Neuronal stem cell (in vitro differentiated cells): ENCODE measurements around the gene CTXN1.

ENCODE experiments used
- DNase-seq: peaks from one replicate; pipeline ENCODE4 v3.0.0-alpha.2; 2013; ENCODE audit warnings: low spot score
- H2AFZ ChIP-seq: one replicate; pipeline ENCODE4 v1.6.1; 2013; ENCODE audit warnings: mild to moderate bottlenecking, low read length, inconsistent platforms
- H2AK5ac ChIP-seq: 2 replicates; pipeline ENCODE4 v1.6.1; 2013; ENCODE audit warnings: low read depth, mild to moderate bottlenecking, inconsistent platforms, low read length, moderate library complexity, mixed read lengths
- H2BK120ac ChIP-seq: 2 replicates; pipeline ENCODE4 v1.6.1; 2013; ENCODE audit warnings: low read depth, mild to moderate bottlenecking, inconsistent platforms, low read length, moderate library complexity, mixed read lengths
- H2BK12ac ChIP-seq: one replicate; pipeline ENCODE4 v1.6.1; 2013; ENCODE audit warnings: low read length, inconsistent platforms
- H2BK15ac ChIP-seq: 2 replicates; pipeline ENCODE4 v1.6.1; 2013; ENCODE audit warnings: mild to moderate bottlenecking, low read length, inconsistent platforms, mixed read lengths
- H2BK5ac ChIP-seq: one replicate; pipeline ENCODE4 v1.6.1; 2013; ENCODE audit warnings: inconsistent platforms, mild to moderate bottlenecking, low read length, moderate library complexity
- H3K14ac ChIP-seq: one replicate; pipeline ENCODE4 v1.6.1; 2013; ENCODE audit warnings: low read length, inconsistent platforms
- H3K18ac ChIP-seq: 2 replicates; pipeline ENCODE4 v1.6.1; 2013; ENCODE audit warnings: low read length, inconsistent platforms
- H3K23ac ChIP-seq: 2 replicates; pipeline ENCODE4 v1.6.1; 2013; ENCODE audit warnings: low read depth, mild to moderate bottlenecking, mixed read lengths, low read length, inconsistent platforms; ENCODE audit not compliant: poor library complexity
- H3K27ac ChIP-seq: replicated peaks from 3 replicates; pipeline ENCODE4 v1.5.1; 2013; ENCODE audit warnings: low read length, inconsistent platforms
- H3K27me3 ChIP-seq, 3 experiments: 2 replicates each; pipeline ENCODE4 v1.6.1; 2013; ENCODE audit warnings: low read length in 3 of 3, mild to moderate bottlenecking in 2 of 3, inconsistent platforms in 1 of 3, low read depth in 1 of 3, mixed read lengths in 1 of 3, moderate library complexity in 1 of 3; ENCODE audit not compliant: control insufficient read depth in 3 of 3, insufficient read depth in 3 of 3
- H3K36me3 ChIP-seq, 2 donors: replicated peaks in 1 of 2; 2 replicates each; pipeline ENCODE4 v1.6.1; 2013; ENCODE audit warnings: low read length in 2 of 2; ENCODE audit not compliant: control insufficient read depth in 2 of 2, insufficient read depth in 2 of 2
- H3K4ac ChIP-seq: 2 replicates; pipeline ENCODE4 v1.6.1; 2013; ENCODE audit warnings: inconsistent platforms, mild to moderate bottlenecking, low read length, moderate library complexity
- H3K4me1 ChIP-seq, 2 donors: 1 replicate in 1 of 2; 2 replicates in 1 of 2; pipeline ENCODE4 v1.6.1; 2013; ENCODE audit warnings: low read length in 2 of 2, low read depth in 1 of 2; ENCODE audit not compliant: control insufficient read depth in 2 of 2, insufficient read depth in 1 of 2
- H3K4me2 ChIP-seq: one replicate; pipeline ENCODE4 v1.6.1; 2013; ENCODE audit warnings: mild to moderate bottlenecking, low read length, inconsistent platforms; ENCODE audit not compliant: insufficient read depth, poor library complexity, severe bottlenecking
- H3K4me3 ChIP-seq, 2 donors: 2 replicates each; pipeline ENCODE4 v1.5.1; 2013; ENCODE audit warnings: low read length in 2 of 2, mild to moderate bottlenecking in 2 of 2, inconsistent platforms in 1 of 2, moderate library complexity in 1 of 2
- H3K79me1 ChIP-seq: one replicate; pipeline ENCODE4 v1.6.1; 2013; ENCODE audit warnings: low read depth, mild to moderate bottlenecking, inconsistent platforms, low read length, moderate library complexity
- H3K9ac ChIP-seq: one replicate; pipeline ENCODE4 v1.6.1; 2013; ENCODE audit warnings: mild to moderate bottlenecking, low read depth, low read length, inconsistent platforms; ENCODE audit not compliant: poor library complexity
- H3K9me3 ChIP-seq, 2 donors: replicated peaks in 1 of 2; 2 replicates each; pipeline versions ENCODE3 to v1.6.1; 2013; ENCODE audit warnings: low read length in 2 of 2, mild to moderate bottlenecking in 2 of 2, inconsistent platforms in 1 of 2, low read depth in 1 of 2, mixed read lengths in 1 of 2, moderate library complexity in 1 of 2; ENCODE audit not compliant: control insufficient read depth in 2 of 2, insufficient read depth in 1 of 2
- H4K8ac ChIP-seq: one replicate; pipeline ENCODE4 v1.6.1; 2013; ENCODE audit warnings: low read depth, mild to moderate bottlenecking, inconsistent platforms, low read length, moderate library complexity
- H4K91ac ChIP-seq: one replicate; pipeline ENCODE4 v1.6.1; 2013; ENCODE audit warnings: low read length, low read depth, mild to moderate bottlenecking, inconsistent platforms; ENCODE audit not compliant: poor library complexity
- WGBS, 2 donors: extraction: QIAGEN DNeasy Blood & Tissue Kit; methylation state at CpG; one replicate each; pipeline ENCODE4 v1.1.7; 2013; ENCODE audit warnings: missing lambda C conversion rate in 2 of 2, mixed read lengths in 1 of 2; ENCODE audit not compliant: insufficient read length in 2 of 2, insufficient replicate concordance in 1 of 2; ENCODE audit errors: extremely low coverage in 2 of 2; 5-methylcytosine and 5-hydroxymethylcytosine counted together

The CTXN1 gene

DNA sequence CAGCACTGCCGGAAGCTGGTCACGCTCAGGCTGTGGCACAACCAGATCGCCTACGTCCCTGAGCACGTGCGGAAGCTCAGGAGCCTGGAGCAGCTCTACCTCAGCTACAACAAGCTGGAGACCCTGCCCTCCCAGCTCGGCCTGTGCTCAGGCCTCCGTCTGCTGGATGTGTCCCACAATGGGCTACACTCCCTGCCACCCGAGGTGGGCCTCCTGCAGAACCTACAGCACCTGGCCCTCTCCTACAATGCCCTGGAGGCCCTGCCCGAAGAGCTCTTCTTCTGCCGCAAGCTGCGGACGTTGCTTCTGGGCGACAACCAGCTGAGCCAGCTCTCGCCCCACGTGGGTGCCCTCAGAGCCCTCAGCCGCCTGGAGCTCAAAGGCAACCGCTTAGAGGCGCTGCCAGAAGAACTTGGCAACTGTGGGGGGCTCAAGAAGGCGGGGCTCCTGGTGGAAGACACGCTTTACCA is 25.5 kb downstream of the CTXN1 start:
- Histone ChIP-seq H3K23ac (no peak overlapping the region), H3K18ac (peak overlapping the region; percentile 38), H3K4ac (no peak overlapping the region), H3K4me3 (no peak overlapping the region), H3K79me1 (peaks cover 8% of the 10 kb centered on the region), H3K9me3 (no peaks in the 10 kb centered on the region), H2AK5ac (peak overlapping the region; percentile 63), H2BK12ac (peak overlapping the region; percentile 41), H2AFZ (no peak overlapping the region), H4K91ac (no peak overlapping the region), H2BK15ac (peak overlapping the region; percentile 75), H4K8ac (no peak overlapping the region), H3K4me1 (peaks cover 13% of the 10 kb centered on the region in 2 donors), H3K36me3 (peaks cover 0 to 3% of the 10 kb centered on the region in 2 donors), H3K9ac (no peak overlapping the region), H2BK5ac (peak overlapping the region; percentile 39), H3K27me3 (peaks cover 0 to 4% (median 0%) of the 10 kb centered on the region in 3 experiments), H3K27ac (no peak overlapping the region), H3K14ac (no peak overlapping the region), H3K4me2 (no peak overlapping the region), H2BK120ac (peak overlapping the region; percentile 17)
- no CpG with 5 or more reads among the region's 21 CpGs for WGBS, 2 donors
- DNase-seq: no peak

- Histone ChIP-seq H2BK5ac (peak overlapping the region; percentile 42), H3K18ac (no peak overlapping the region), H3K4me3 (no peak overlapping the region), H2AK5ac (peak overlapping the region; percentile 63), H4K8ac (no peak overlapping the region), H2BK12ac (peak overlapping the region; percentile 41), H3K4me2 (no peak overlapping the region), H3K36me3 (no peaks in the 10 kb centered on the region), H3K27me3 (peaks cover 0 to 4% (median 0%) of the 10 kb centered on the region in 3 experiments), H3K23ac (peak overlapping the region; percentile 30), H3K9ac (peak overlapping the region; percentile 9), H2BK15ac (peak overlapping the region; percentile 75), H3K27ac (no peak overlapping the region), H3K4ac (no peak overlapping the region), H3K9me3 (no peaks in the 10 kb centered on the region), H3K14ac (no peak overlapping the region), H3K79me1 (peaks cover 5% of the 10 kb centered on the region), H3K4me1 (peaks cover 7 to 12% of the 10 kb centered on the region in 2 donors), H2AFZ (no peak overlapping the region), H4K91ac (no peak overlapping the region), H2BK120ac (peak overlapping the region; percentile 17)
- no peak for DNase-seq
- WGBS, 2 donors: no CpG with 5 or more reads among the region's 34 CpGs
Observed at GRCh38 chr19:7899751-7900378, 26.1 kb downstream of the CTXN1 start.

GRCh38 chr19:7898967-7899366 is 27.0 kb downstream of the CTXN1 start:
- DNase-seq: no peak
- no peak overlapping the region for H3K4me2 ChIP-seq
- H3K4ac ChIP-seq: no peak overlapping the region
- H2AK5ac ChIP-seq: no peak overlapping the region
- no peak overlapping the region for H3K14ac ChIP-seq
- H3K23ac ChIP-seq: no peak overlapping the region
- H4K8ac ChIP-seq: no peak overlapping the region
- no CpG with 5 or more reads among the region's 16 CpGs for WGBS, 2 donors
- H4K91ac ChIP-seq: no peak overlapping the region
- H3K27ac ChIP-seq: no peak overlapping the region
- H3K9ac ChIP-seq: no peak overlapping the region
- H2AFZ ChIP-seq: no peak overlapping the region
- no peaks in the 10 kb centered on the region for H3K9me3 ChIP-seq
- peaks cover 0 to 4% (median 0%) of the 10 kb centered on the region in 3 experiments for H3K27me3 ChIP-seq
- H3K79me1 ChIP-seq: no peaks in the 10 kb centered on the region
- H2BK5ac ChIP-seq: no peak overlapping the region
- no peak overlapping the region for H3K4me3 ChIP-seq
- no peak overlapping the region for H2BK120ac ChIP-seq
- no peaks in the 10 kb centered on the region for H3K36me3 ChIP-seq
- peaks cover 2 to 6% of the 10 kb centered on the region in 2 donors for H3K4me1 ChIP-seq
- no peak overlapping the region for H2BK12ac ChIP-seq
- H3K18ac ChIP-seq: no peak overlapping the region
- H2BK15ac ChIP-seq: no peak overlapping the region

- no peak overlapping the region for H3K27ac ChIP-seq
- H3K18ac ChIP-seq: no peak overlapping the region
- no peak overlapping the region for H3K9ac ChIP-seq
- no peak overlapping the region for H3K23ac ChIP-seq
- no peak overlapping the region for H4K8ac ChIP-seq
- H2BK12ac ChIP-seq: no peak overlapping the region
- H3K79me1 ChIP-seq: no peaks in the 10 kb centered on the region
- no peak overlapping the region for H2BK5ac ChIP-seq
- H3K36me3 ChIP-seq: no peaks in the 10 kb centered on the region
- no peak overlapping the region for H2AFZ ChIP-seq
- H3K27me3 ChIP-seq: no peaks in the 10 kb centered on the region
- no peak overlapping the region for H3K4me3 ChIP-seq
- no peak overlapping the region for H2BK120ac ChIP-seq
- H3K9me3 ChIP-seq: no peaks in the 10 kb centered on the region
- no peak overlapping the region for H4K91ac ChIP-seq
- no CpG with 5 or more reads among the region's 11 CpGs for WGBS, 2 donors
- H3K14ac ChIP-seq: no peak overlapping the region
- no peak overlapping the region for H2AK5ac ChIP-seq
- DNase-seq: no peak
- no peak overlapping the region for H3K4ac ChIP-seq
- H3K4me1 ChIP-seq: no peaks in the 10 kb centered on the region
- no peak overlapping the region for H2BK15ac ChIP-seq
- H3K4me2 ChIP-seq: no peak overlapping the region
Observed at GRCh38 chr19:7897292-7897691, 28.6 kb downstream of the CTXN1 start.
